ENCODE data around the gene FLT4.
A peak's percentile ranks its signal among the peaks of the same experiment; 100 is the strongest.

The FLT4 gene

DNA sequence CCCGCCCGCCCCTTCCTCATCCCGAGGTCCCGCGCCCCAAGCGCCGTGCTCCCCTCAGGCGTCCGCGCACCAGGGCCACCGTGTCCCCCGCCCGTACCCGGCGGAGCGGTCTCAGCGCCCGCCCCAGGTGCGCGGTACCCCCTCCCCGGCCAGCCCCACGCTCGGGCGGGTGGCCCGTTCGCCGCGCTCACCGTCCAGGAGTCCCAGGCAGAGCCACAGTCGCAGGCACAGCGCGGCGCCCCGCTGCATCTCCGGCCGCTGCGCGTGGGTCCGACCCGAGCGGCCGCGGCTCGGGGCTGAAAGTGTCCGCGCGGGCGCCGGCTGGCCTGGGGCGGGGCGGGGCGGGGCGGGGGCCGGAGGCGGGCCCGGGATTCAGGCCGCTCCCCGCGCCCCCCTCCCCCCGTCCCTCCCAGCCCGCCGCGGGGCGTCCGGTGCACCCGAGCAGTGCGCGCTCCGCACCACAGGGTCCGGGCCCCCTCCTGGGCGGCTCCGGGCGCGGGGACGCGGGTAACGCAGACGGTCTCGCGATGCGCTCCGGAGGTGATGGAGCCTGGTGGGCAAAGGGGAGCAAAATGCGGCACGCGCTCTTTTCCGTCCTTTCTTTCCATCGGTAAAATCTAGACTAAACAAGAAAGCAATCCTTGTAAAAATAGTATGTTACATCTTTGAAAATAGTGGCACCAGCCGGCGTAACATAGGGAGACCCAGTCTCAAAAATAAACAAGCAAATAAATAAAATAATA is at the start of gene FLT4:
TSS of gene FLT4 (minus strand) at position 304 of the 743 bp plus-strand sequence. CDS start at position 249, 55 bp downstream.
- H3K4me3 ChIP-seq (ENCODE audit: insufficient read length, low read depth), result peak within 1 kb of the TSS; percentile 53
- H3K9ac ChIP-seq (ENCODE audit: insufficient read length, low read depth), result peak within 1 kb of the TSS; percentile 61
- H3K36me3 ChIP-seq (ENCODE audit: insufficient read depth, insufficient read length, low read length), result no peaks in the 10 kb centered on the region
- DNase-seq (ENCODE audit: low read depth, low spot score), result no peak
- no peaks in the 10 kb centered on the region for H3K9me3 ChIP-seq (ENCODE audit: insufficient read depth, low read length)
- peaks cover 6% of the 10 kb centered on the region for H3K4me1 ChIP-seq (ENCODE audit: insufficient read depth, insufficient read length)
- TF ChIP-seq ZNF274 (IDR thresholded peaks at IDR 0.05; ENCODE audit: low read depth, low read length) (no peak), YY1 (IDR thresholded peaks at IDR 0.05; ENCODE audit: insufficient read depth, insufficient read length) (no peak), SUZ12 (IDR thresholded peaks at IDR 0.05; ENCODE audit: extremely low read depth, insufficient read depth, insufficient read length) (no peak)
- peaks cover 63% of the 10 kb centered on the region for H3K27me3 ChIP-seq (ENCODE audit: insufficient read depth, insufficient read length)

DNA sequence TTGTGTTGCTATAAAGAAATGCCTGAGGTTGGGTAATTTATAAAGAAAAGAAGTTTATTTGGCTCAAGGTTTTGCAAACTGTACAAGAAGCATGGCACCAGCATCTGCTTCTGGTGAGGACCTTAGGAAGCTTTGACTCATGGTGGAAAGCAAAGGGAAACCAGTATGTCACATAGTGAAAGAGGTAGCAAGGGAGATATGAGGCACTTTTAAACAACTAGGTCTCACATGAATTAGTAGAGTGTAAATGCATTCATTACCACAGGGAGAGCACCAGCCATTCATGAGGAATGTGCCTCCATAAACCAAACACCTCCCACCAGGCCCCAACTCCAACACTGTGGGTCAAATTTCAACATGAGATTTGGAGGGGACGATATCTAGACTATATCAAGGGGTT is 49.6 kb upstream of the FLT4 start:
- no peak overlapping the region for H3K9ac ChIP-seq (ENCODE audit: insufficient read length, low read depth)
- DNase-seq (ENCODE audit: low read depth, low spot score), result no peak
- no peak overlapping the region for H3K4me3 ChIP-seq (ENCODE audit: insufficient read length, low read depth)
- TF ChIP-seq ZNF274 (IDR thresholded peaks at IDR 0.05; ENCODE audit: low read depth, low read length) (no peak), YY1 (IDR thresholded peaks at IDR 0.05; ENCODE audit: insufficient read depth, insufficient read length) (no peak), SUZ12 (IDR thresholded peaks at IDR 0.05; ENCODE audit: extremely low read depth, insufficient read depth, insufficient read length) (no peak)
- H3K4me1 ChIP-seq (ENCODE audit: insufficient read depth, insufficient read length), result no peaks in the 10 kb centered on the region
- no peaks in the 10 kb centered on the region for H3K27me3 ChIP-seq (ENCODE audit: insufficient read depth, insufficient read length)
- H3K9me3 ChIP-seq (ENCODE audit: insufficient read depth, low read length), result 0 out of 2 replicates have a peak, but pooled peaks cover 10% of the 10 kb centered on the region
- no peaks in the 10 kb centered on the region for H3K36me3 ChIP-seq (ENCODE audit: insufficient read depth, insufficient read length, low read length)

DNA sequence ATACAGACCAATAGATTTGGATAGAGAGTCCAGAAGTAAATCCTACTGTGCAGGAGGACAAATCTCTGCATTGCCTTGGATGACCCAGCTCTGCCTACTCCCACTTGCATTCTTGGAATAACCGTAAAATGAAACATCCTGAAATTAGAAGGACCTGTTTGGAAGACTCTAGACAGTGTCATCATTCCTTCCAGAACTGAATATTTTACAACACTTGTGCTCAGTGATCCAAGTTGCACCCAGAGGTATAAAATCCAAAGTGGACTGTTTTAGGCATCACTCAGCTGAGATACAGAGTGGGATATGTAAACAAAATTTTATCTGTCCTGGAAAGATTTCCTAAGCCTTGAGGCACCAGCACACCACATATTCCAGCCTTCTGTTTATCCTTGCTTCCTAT is 46.7 kb upstream of the FLT4 start:
- Histone ChIP-seq H3K4me1 (ENCODE audit: insufficient read depth, insufficient read length) (no peaks in the 10 kb centered on the region), H3K36me3 (ENCODE audit: insufficient read depth, insufficient read length, low read length) (no peaks in the 10 kb centered on the region), H3K27me3 (ENCODE audit: insufficient read depth, insufficient read length) (no peaks in the 10 kb centered on the region), H3K9ac (ENCODE audit: insufficient read length, low read depth) (no peak overlapping the region), H3K9me3 (ENCODE audit: insufficient read depth, low read length) (0 out of 2 replicates have a peak, but pooled peaks cover 5% of the 10 kb centered on the region), H3K4me3 (ENCODE audit: insufficient read length, low read depth) (no peak overlapping the region)
- DNase-seq (ENCODE audit: low read depth, low spot score), result no peak
- TF ChIP-seq YY1 (IDR thresholded peaks at IDR 0.05; ENCODE audit: insufficient read depth, insufficient read length) (no peak), SUZ12 (IDR thresholded peaks at IDR 0.05; ENCODE audit: extremely low read depth, insufficient read depth, insufficient read length) (no peak)

DNA sequence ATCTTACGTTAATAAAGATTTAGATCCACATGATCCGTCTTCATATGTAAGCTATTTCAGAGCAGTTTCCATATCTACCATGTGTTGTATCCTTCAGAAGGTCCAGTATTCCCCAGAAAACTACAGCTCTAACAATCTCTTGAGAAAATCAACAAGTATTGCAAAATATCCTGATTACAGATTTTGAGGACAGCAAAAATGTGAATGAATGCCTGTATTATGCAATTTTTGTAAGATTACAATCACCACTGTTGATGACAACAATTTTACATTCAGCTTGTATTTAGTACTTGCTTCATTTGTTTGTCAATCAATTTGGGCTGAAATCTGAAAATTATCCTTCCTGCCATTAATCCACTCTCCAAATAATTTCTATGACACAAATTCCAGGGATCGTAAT is 43.0 kb upstream of the FLT4 start:
- Histone ChIP-seq H3K4me3 (ENCODE audit: insufficient read length, low read depth) (no peak overlapping the region), H3K36me3 (ENCODE audit: insufficient read depth, insufficient read length, low read length) (no peaks in the 10 kb centered on the region), H3K9ac (ENCODE audit: insufficient read length, low read depth) (no peak overlapping the region), H3K9me3 (ENCODE audit: insufficient read depth, low read length) (no peaks in the 10 kb centered on the region), H3K4me1 (ENCODE audit: insufficient read depth, insufficient read length) (no peaks in the 10 kb centered on the region), H3K27me3 (ENCODE audit: insufficient read depth, insufficient read length) (no peaks in the 10 kb centered on the region)
- DNase-seq (ENCODE audit: low read depth, low spot score), result no peak
- TF ChIP-seq SUZ12 (IDR thresholded peaks at IDR 0.05; ENCODE audit: extremely low read depth, insufficient read depth, insufficient read length), result no peak
- TF ChIP-seq YY1 (IDR thresholded peaks at IDR 0.05; ENCODE audit: insufficient read depth, insufficient read length), result no peak
- TF ChIP-seq ZNF274 (IDR thresholded peaks at IDR 0.05; ENCODE audit: low read depth, low read length), result no peak

DNA sequence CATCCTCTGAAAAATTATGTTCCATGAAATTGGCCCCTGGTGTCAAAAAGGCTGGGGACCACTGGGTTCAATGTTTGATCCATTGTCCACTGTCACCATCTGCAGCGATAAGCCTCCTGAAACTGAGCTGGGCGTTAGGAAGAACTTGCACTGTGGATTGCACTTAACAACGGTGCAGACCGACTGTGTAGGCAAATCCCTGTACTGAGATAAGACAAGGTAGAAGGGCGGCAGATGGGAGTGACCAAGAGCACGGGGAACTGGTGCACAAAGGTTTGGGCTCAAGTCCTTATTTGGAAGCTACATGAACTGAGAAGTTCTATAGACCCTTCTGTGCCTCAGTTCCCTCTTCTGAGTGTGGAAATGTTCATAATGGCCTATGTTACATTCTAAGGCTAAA is 41.6 kb upstream of the FLT4 start:
- no peak for DNase-seq (ENCODE audit: low read depth, low spot score)
- no peak overlapping the region for H3K4me3 ChIP-seq (ENCODE audit: insufficient read length, low read depth)
- H3K36me3 ChIP-seq (ENCODE audit: insufficient read depth, insufficient read length, low read length), result no peaks in the 10 kb centered on the region
- no peaks in the 10 kb centered on the region for H3K27me3 ChIP-seq (ENCODE audit: insufficient read depth, insufficient read length)
- TF ChIP-seq YY1 (IDR thresholded peaks at IDR 0.05; ENCODE audit: insufficient read depth, insufficient read length) (no peak), ZNF274 (IDR thresholded peaks at IDR 0.05; ENCODE audit: low read depth, low read length) (no peak), SUZ12 (IDR thresholded peaks at IDR 0.05; ENCODE audit: extremely low read depth, insufficient read depth, insufficient read length) (no peak)
- no peak overlapping the region for H3K9ac ChIP-seq (ENCODE audit: insufficient read length, low read depth)
- no peaks in the 10 kb centered on the region for H3K9me3 ChIP-seq (ENCODE audit: insufficient read depth, low read length)
- H3K4me1 ChIP-seq (ENCODE audit: insufficient read depth, insufficient read length), result no peaks in the 10 kb centered on the region

DNA sequence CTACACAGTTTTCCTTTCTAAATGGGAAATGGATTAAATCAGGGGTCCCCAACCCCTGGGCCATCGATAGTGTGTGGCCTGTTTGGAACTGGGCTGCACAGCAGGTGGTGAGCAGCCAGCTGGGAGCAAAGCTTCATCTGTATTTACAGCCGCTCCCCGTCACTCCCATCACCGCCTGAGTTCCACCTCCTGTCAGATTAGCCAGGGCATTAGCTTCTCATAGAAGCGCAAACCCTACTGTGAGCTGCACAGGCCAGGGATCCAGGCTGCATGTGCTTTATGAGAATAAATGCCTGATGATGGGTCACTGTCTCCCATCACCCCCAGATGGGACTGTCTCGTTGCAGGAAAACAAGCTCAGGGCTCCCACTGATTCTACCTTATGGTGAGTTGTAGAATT is 41.2 kb upstream of the FLT4 start:
- H3K9me3 ChIP-seq (ENCODE audit: insufficient read depth, low read length), result no peaks in the 10 kb centered on the region

DNA sequence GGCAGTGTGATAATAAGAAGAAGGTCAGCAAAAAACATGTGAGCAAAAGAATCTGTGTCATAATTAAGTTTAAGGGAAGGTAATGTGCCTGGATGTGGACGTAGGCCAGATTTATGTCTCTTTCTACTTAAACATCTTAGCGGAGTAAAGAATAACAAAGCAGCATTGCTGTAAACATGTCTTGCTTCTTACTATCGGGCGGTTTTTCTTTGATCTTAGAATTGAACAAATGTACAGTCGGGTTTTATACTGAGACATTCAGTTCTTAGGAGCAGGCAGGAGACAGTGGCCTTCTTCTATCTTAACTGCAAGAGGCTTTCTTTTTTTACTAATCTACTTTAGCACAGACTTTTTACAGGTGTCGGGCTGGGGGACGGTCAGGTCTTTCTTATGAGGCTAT is 40.4 kb upstream of the FLT4 start:
- Histone ChIP-seq H3K9me3 (ENCODE audit: insufficient read depth, low read length) (no peaks in the 10 kb centered on the region), H3K27me3 (ENCODE audit: insufficient read depth, insufficient read length) (no peaks in the 10 kb centered on the region), H3K4me1 (ENCODE audit: insufficient read depth, insufficient read length) (no peaks in the 10 kb centered on the region), H3K4me3 (ENCODE audit: insufficient read length, low read depth) (no peak overlapping the region), H3K9ac (ENCODE audit: insufficient read length, low read depth) (no peak overlapping the region), H3K36me3 (ENCODE audit: insufficient read depth, insufficient read length, low read length) (no peaks in the 10 kb centered on the region)
- no peak for DNase-seq (ENCODE audit: low read depth, low spot score)
- TF ChIP-seq SUZ12 (IDR thresholded peaks at IDR 0.05; ENCODE audit: extremely low read depth, insufficient read depth, insufficient read length) (no peak), YY1 (IDR thresholded peaks at IDR 0.05; ENCODE audit: insufficient read depth, insufficient read length) (no peak), ZNF274 (IDR thresholded peaks at IDR 0.05; ENCODE audit: low read depth, low read length) (no peak)

More for the DNA sequence above, 41.2 kb upstream of the FLT4 start:
- no peak overlapping the region for H3K4me3 ChIP-seq (ENCODE audit: insufficient read length, low read depth)
- H3K36me3 ChIP-seq (ENCODE audit: insufficient read depth, insufficient read length, low read length), result no peaks in the 10 kb centered on the region
- no peaks in the 10 kb centered on the region for H3K27me3 ChIP-seq (ENCODE audit: insufficient read depth, insufficient read length)
- DNase-seq (ENCODE audit: low read depth, low spot score), result no peak
- no peak for TF ChIP-seq SUZ12 (IDR thresholded peaks at IDR 0.05; ENCODE audit: extremely low read depth, insufficient read depth, insufficient read length)
- TF ChIP-seq ZNF274 (IDR thresholded peaks at IDR 0.05; ENCODE audit: low read depth, low read length), result no peak
- TF ChIP-seq YY1 (IDR thresholded peaks at IDR 0.05; ENCODE audit: insufficient read depth, insufficient read length), result no peak
- no peaks in the 10 kb centered on the region for H3K4me1 ChIP-seq (ENCODE audit: insufficient read depth, insufficient read length)
- H3K9ac ChIP-seq (ENCODE audit: insufficient read length, low read depth), result no peak overlapping the region

All from NT2/D1 (cell line).